Epidermal melanocyte (primary cell): ENCODE measurements around the gene SH2D1A.
"Not testable (repeated sequence)": the region's sequence is repeated elsewhere in the genome, so short reads cannot be mapped to it uniquely, and the experiment has no call there.

Experiments
- DNase-seq: peaks from one replicate; pipeline ENCODE4 v3.0.0; 2011; ENCODE audit warnings: low spot score; ENCODE audit not compliant: insufficient read length

SH2D1A gene

DNA sequence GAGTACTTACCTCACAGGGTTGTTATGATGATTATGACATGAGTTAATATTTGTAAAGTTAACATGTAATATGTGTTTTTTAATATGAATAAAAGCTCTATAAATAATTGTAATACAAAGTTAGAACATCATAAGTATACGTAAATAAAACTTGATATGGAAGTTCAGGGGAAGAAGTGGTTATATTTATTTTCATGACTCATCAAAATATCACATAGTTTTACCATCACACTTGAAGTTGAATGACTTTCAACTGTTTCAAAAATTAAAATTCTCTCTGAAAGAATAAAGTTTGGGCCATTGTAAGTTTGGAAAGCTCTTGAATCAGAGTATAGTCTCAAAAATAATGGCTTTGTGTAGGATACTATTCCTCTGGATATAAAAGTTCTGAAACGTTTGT, 8.3 kb downstream of the SH2D1A start:
- no peak for DNase-seq

GRCh38 chrX:124358800-124359383, 12.5 kb downstream of the SH2D1A start:
- DNase-seq, result no peak

- DNase-seq, result no peak
Observed at GRCh38 chrX:124362072-124362471, 15.7 kb downstream of the SH2D1A start.

- DNase-seq, result no peak
Observed at GRCh38 chrX:124362761-124363160, 16.4 kb downstream of the SH2D1A start.

- no peak for DNase-seq
Observed at GRCh38 chrX:124369722-124370121, 23.4 kb downstream of the SH2D1A start.

GRCh38 chrX:124373348-124373747, 27.0 kb downstream of the SH2D1A start:
- DNase-seq, result no peak

DNA sequence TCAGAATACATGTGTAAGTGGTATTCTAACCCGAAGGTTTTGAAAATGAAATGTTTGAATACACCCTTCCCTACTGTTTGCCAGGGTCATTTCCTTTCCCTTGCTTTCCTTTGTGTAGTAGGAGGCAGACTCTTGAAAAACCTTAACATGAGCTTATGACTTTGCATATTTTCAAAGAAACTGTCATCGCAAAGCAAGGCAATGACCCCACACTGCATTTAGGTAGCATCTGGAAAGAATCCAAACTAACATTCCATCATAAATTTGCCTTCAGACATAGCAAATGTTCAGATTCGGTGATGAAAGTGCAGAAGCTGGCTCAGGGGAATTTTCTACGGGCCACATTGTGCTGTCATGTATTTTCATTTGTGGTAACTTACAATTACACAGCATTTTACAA, 32.3 kb downstream of the SH2D1A start:
- no peak for DNase-seq

GRCh38 chrX:124383354-124383753, 37.0 kb downstream of the SH2D1A start:
- DNase-seq, result no peak

DNA sequence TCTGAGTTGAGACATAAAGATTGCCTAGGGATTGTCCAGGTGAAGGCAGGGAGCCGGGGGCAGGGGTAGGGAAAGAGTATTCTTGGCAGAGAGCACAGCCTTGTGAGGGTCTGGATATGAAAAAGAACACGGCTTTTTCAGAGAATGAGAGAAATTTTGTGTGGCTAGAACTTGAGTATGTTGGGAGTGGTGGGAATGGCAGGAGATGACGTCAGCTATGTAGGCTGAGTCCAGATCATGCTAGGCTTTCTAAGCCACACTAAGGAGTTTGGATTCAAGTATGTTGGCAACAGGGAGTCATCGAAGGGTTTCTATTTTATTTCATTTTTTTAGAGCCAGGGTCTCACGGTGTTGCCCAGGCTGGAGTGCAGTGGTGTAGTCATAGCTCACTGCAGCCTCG, 40.0 kb downstream of the SH2D1A start:
- no peak for DNase-seq

- DNase-seq, result no peak
Observed at GRCh38 chrX:124388562-124388961, 42.2 kb downstream of the SH2D1A start.

DNA sequence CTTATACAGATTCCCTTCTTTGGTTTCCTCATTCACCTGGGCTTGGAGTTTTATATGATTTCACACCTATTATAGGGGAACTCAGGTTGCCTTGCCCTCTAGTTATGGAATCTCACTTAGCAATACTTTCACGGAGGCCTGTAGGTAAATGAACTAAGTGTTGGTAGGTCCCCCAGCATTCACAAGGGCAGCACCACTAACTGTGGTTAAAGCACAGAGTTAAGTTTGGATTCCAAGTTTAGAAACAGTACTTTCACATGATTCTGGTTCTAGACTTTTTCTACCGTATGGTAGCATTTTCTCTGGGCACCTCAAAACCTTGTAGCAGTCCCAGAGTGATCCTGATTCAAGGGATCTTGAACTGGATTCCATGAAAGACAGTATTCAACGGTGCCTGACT, 46.4 kb downstream of the SH2D1A start:
- DNase-seq, result no peak

- DNase-seq, result no peak
Observed at GRCh38 chrX:124393238-124393637, 46.9 kb downstream of the SH2D1A start.

- no peak for DNase-seq
Observed at GRCh38 chrX:124393659-124394058, 47.3 kb downstream of the SH2D1A start.

GRCh38 chrX:124395145-124395880, 49.0 kb downstream of the SH2D1A start:
- no peak for DNase-seq

DNA sequence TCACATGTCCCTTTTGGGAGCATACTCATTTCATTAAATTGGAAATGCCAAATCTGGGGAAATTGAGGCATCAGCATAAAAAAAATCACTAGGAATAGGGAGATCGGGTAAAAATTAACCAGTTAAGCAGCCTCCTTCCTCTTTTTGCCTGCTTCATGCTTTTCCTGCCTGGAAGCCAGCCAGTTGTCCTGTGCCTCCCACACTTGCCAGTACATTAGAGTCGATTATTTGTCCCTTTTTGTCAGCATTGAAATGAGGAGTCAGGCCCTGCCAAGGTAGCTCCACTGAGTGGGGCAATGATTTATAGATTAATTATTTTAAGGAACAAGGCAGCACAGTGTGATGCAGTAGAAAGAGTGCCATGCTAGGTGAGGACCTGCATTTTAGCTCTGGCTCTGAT, 55.3 kb downstream of the SH2D1A start:
- no peak for DNase-seq

- DNase-seq, result no peak
Observed at GRCh38 chrX:124405868-124406267, 59.5 kb downstream of the SH2D1A start.

- peak; percentile 59 for DNase-seq
Observed at GRCh38 chrX:124406294-124407014, 60.1 kb downstream of the SH2D1A start.

GRCh38 chrX:124407226-124407625, 60.9 kb downstream of the SH2D1A start:
- DNase-seq, result no peak

DNA sequence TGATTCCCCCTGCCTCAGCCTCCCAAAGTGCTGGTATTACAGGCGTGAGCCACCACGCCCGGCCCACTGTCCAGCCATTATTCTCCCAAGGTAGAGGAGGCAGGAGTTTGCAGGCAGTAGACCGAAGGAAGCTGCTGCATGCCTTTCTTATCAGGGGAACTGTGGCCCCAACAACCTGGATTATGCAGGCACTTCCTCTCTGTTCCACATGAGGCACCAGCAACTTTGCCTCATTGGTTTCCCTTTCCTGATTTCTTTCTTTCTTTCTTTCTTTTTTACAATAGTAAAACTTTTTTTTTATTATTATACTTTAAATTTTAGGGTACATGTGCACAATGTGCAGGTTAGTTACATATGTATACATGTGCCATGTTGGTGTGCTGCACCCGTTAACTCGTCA, 62.0 kb downstream of the SH2D1A start:
- not testable (repeated sequence) for DNase-seq

DNA sequence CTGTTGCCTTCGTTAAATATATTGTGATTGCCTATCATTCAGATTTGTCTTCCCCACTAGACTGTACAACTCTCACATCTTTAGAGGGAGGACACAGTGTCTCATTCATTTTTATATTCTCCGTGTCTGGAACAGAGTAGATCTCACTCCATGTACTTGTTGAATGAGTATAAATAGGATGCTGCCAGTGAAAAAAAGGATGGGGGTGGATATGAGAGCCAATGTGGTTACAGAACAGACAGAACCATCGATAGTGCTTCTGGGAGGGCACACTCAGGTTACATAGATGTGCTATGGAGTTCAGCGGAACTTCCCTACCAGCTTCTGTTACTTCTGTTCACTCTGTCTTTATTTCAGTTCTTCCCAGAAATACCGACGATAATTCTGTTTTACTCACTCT, 66.9 kb downstream of the SH2D1A start:
- DNase-seq, result no peak

GRCh38 chrX:124414281-124414680, 67.9 kb downstream of the SH2D1A start:
- no peak for DNase-seq

DNA sequence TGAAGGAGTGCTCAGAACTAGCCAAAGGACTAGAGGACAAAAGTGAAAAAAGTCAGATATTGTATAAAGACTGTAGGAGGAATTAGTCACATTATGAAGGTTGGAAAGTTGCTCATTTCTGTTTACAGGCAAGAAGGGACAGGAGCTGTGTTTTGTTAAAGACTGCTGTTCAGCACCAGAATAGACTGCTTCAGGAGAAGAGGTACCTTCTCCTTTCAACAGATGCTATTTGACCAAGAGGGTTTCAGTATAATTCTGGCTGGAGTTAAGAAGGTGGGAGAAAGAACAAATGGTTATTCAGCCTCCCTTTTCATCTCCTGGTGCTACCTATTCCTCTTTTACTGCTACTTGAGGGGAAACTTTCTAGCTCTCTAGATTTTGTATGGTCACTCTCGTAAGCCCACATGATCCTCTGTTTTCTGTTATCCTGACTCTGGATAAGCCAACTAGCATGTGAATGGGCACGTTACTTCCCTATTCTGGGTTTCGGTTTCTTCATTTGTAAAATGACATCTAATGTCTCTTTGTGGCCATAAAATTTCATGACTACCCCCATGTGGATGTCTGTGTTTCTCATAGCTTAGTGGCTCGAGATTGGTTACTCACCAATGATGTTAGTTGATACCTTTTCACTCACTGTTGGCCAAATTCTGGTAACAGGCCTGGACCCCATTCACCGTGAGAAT, 68.9 kb downstream of the SH2D1A start:
- no peak for DNase-seq
